ENCODE data around the gene UBD.
A peak's percentile ranks its signal among the peaks of the same experiment; 100 is the strongest.

The UBD gene

GRCh38 chr6:29564875-29565274 is 5.3 kb upstream of the UBD start:
- peak; percentile 22 for DNase-seq (ENCODE audit: extremely low spot score)
- ChIA-PET CTCF (interaction anchor here (1.1 to 1.7 kb wide), 2 partner anchors 13 to 24 kb away, joined by 3 read pairs; no protein-coding TSS in a partner anchor), POLR2A (no interaction called here)
- TF ChIP-seq CTCF (IDR thresholded peaks at IDR 0.05; ENCODE audit: control extremely low read depth, extremely low read depth, low read depth, missing control alignments) = no peak

GRCh38 chr6:29563435-29563965 is 4.0 kb upstream of the UBD start:
- DNase-seq (ENCODE audit: extremely low spot score) = no peak
- TF ChIP-seq CTCF (IDR thresholded peaks at IDR 0.05; ENCODE audit: control extremely low read depth, extremely low read depth, low read depth, missing control alignments) = no peak
- CTCF ChIA-PET = no interaction called here
- POLR2A ChIA-PET = no interaction called here

GRCh38 chr6:29561606-29562181 is 2.2 kb upstream of the UBD start:
- TF ChIP-seq CTCF (IDR thresholded peaks at IDR 0.05; ENCODE audit: control extremely low read depth, extremely low read depth, low read depth, missing control alignments) = no peak
- CTCF ChIA-PET = no interaction called here
- POLR2A ChIA-PET = no interaction called here
- DNase-seq (ENCODE audit: extremely low spot score) = no peak

- CTCF ChIA-PET = no interaction called here
- no peak for TF ChIP-seq CTCF (IDR thresholded peaks at IDR 0.05; ENCODE audit: control extremely low read depth, extremely low read depth, low read depth, missing control alignments)
- POLR2A ChIA-PET = no interaction called here
- DNase-seq (ENCODE audit: extremely low spot score) = no peak
Observed at GRCh38 chr6:29561091-29561490, 1.6 kb upstream of the UBD start.

DNA sequence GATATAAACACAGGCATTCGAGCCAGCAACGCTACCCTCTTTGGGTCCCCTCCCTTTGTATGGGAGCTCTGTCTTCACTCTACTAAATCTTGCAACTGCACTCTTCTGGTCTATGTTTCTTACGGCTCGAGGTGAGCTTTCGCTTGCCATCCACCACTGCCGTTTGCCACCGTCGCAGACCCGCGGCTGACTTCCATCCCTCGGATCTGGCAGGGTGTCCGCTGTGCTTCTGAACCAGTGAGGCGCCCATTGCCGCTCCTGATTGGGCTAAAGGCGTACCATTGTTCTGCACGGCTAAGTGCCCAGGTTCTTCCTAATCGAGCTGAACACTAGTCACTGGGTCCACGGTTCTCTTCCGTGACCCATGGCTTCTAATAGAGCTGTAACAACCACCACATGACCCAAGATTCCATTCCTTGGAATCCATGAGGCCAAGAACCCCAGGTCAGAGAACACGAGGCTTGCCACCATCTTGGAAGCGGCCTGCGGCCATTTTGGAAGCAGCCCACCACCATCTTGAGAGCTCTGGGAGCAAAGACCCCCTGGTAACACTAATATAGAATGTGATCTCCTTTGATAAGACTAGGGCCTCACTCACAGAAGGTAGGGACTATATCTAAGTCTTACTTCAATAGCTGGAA is 973 bp downstream of the UBD start:
- DNase-seq (ENCODE audit: extremely low spot score) = no peak
- POLR2A ChIA-PET = no interaction called here
- CTCF ChIA-PET = interaction anchor here (1.0 to 2.0 kb wide), 5 partner anchors 12 to 95 kb away, joined by 4 to 7 read pairs (median 5); no protein-coding TSS in a partner anchor
- TF ChIP-seq CTCF (IDR thresholded peaks at IDR 0.05; ENCODE audit: control extremely low read depth, extremely low read depth, low read depth, missing control alignments) = no peak

DNA sequence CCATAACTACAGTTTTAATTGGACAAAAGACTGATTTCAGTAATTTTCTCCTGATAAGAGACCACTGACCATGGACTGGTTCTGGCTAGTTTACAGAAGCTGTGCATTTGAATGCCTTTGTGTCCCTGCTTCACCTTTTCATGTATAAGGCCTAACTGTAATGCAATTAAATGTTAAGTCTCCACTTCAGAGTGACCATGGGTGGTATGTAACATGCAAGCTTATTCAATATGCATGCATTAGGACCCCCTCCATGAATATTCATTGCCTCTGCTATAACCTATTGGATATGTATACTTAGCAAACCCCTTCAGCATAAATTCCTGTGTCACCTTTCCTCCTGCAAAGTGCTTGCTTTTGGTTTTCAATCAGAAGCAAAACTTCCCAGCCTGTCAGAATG is 2.2 kb downstream of the UBD start:
- POLR2A ChIA-PET = no interaction called here
- DNase-seq (ENCODE audit: extremely low spot score) = no peak
- no peak for TF ChIP-seq CTCF (IDR thresholded peaks at IDR 0.05; ENCODE audit: control extremely low read depth, extremely low read depth, low read depth, missing control alignments)
- CTCF ChIA-PET = interaction anchor here (1.7 kb wide), 1 partner anchor 11 kb away, joined by 4 read pairs; no protein-coding TSS in a partner anchor
